ENCODE results near the gene ZBTB16. TPM values are rescaled to one million over a fixed set of nuclear protein-coding genes. Genes with fewer than 3 reads are reported as not detected.

Gene ZBTB16
- total and polyA plus RNA-seq, 2 of the 13 experiments (the other 11 are each of a cell fraction or from before 2014, with no cell fraction given): not detected

DNA sequence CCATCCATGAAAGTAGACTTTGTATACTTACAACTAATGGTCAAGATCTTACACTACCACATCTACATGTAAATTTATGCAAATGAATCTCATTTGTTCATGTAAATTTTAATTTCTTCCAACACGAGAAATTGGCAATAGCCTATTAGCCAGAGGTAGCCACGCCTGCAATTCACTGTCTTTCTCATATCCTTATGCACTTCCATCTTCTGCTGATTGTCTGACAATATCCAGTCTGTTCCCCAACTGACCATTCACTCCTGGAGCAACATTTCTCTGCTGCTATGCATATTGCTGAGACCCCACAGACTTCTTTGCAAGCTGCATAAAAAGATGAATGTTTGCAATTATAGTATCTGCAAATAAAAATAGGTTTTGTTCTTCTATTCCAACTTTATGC, 239.2 kb downstream of the ZBTB16 start:
- no peak overlapping the region for H3K4me3 ChIP-seq (replicated peaks in 1 of 3; ENCODE audit: insufficient read depth in 1 of 3, low read depth in 2 of 3, low read length in 3 of 3)
- FAIRE-seq (no peak), ATAC-seq (no peak), DNase-seq (ENCODE audit: low spot score) (no peak)
- intact Hi-C loops (cut with micrococcal nuclease; ENCODE audit: unreplicated experiment): no loop called here
- H3K4me2 ChIP-seq (ENCODE audit: low read depth, low read length): no peak overlapping the region
- CTCF ChIA-PET (ENCODE audit: low intra/inter-chr PET ratio, low total read pairs): no interaction called here
- POLR2A ChIA-PET: no interaction called here
- peaks cover 0 to 6% of the 10 kb centered on the region in 2 experiments; a peak in 1 of 5 replicates for H3K27me3 ChIP-seq (ENCODE audit: control insufficient read depth in 1 of 2, insufficient read depth in 2 of 2, low read length in 2 of 2)
- peaks cover 5% of the 10 kb centered on the region for H3K4me1 ChIP-seq (ENCODE audit: insufficient read depth, low read length)
- no peaks in the 10 kb centered on the region for H4K20me1 ChIP-seq (ENCODE audit: insufficient read depth, low read length)
- in situ Hi-C loops (cut with HindIII; ENCODE audit: extremely low pct_ligation_motif_present, low pct_unique_long_range_greater_than_20kb): no loop called here
- H2AFZ ChIP-seq (ENCODE audit: low read length): no peak overlapping the region
- H3K79me2 ChIP-seq (ENCODE audit: insufficient read depth, low read length): no peaks in the 10 kb centered on the region
- H3K9ac ChIP-seq (ENCODE audit: insufficient read depth, low read depth, low read length): no peak overlapping the region
- WGBS (ENCODE audit: low lambda C conversion rate): 0% methylated on average over 2 of the region's 2 CpGs
- BruUV-seq (replicated peaks): no TSS peak
- TF ChIP-seq ZFP36 (IDR thresholded peaks at IDR 0.05; ENCODE audit: borderline replicate concordance, low read depth, low read length, partially characterized antibody) (no peak), GATAD1 (CRISPR knock-in tag; IDR thresholded peaks at IDR 0.05) (no peak), PLRG1 (conservative IDR thresholded peaks at IDR 0.05) (no peak), KDM3A (CRISPR knock-in tag; IDR thresholded peaks at IDR 0.05; ENCODE audit: low read depth) (no peak), WIZ (CRISPR knock-in tag; IDR thresholded peaks at IDR 0.05) (no peak), ZNF530 (CRISPR knock-in tag; IDR thresholded peaks at IDR 0.05; ENCODE audit: low read depth) (no peak), TBX2 (CRISPR knock-in tag; IDR thresholded peaks at IDR 0.05; ENCODE audit: borderline replicate concordance) (no peak), XRCC5 (optimal IDR thresholded peaks at IDR 0.05; ENCODE audit: low read length) (no peak), SKI (IDR thresholded peaks at IDR 0.05; ENCODE audit: partially characterized antibody) (no peak), GABPA (IDR thresholded peaks at IDR 0.05; ENCODE audit: low read depth, low read length) (no peak), GABPA (CRISPR knock-in tag; IDR thresholded peaks at IDR 0.05; ENCODE audit: low read depth) (no peak), ZFP41 (CRISPR knock-in tag; IDR thresholded peaks at IDR 0.05; ENCODE audit: borderline replicate concordance) (no peak), MXD4 (CRISPR knock-in tag; IDR thresholded peaks at IDR 0.05) (no peak), TBP (CRISPR knock-in tag; IDR thresholded peaks at IDR 0.05) (no peak)
- TF ChIP-seq, protein P1, sequence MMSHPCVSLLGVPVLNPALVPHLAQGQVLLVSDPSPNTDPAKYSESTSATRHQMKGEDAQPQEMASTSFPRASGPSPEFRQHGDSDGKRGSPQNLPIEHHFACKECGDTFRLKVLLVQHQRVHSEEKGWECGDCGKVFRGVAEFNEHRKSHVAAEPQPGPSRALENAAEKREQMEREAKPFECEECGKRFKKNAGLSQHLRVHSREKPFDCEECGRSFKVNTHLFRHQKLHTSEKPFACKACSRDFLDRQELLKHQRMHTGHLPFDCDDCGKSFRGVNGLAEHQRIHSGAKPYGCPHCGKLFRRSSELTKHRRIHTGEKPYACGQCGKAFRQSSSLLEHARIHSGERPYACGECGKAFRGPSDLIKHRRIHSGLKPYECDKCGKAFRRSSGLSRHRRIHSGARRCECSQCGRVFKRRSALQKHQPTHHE (CRISPR knock-in tag; IDR thresholded peaks at IDR 0.05; ENCODE audit: borderline replicate concordance): no peak
- TF ChIP-seq, protein P2, sequence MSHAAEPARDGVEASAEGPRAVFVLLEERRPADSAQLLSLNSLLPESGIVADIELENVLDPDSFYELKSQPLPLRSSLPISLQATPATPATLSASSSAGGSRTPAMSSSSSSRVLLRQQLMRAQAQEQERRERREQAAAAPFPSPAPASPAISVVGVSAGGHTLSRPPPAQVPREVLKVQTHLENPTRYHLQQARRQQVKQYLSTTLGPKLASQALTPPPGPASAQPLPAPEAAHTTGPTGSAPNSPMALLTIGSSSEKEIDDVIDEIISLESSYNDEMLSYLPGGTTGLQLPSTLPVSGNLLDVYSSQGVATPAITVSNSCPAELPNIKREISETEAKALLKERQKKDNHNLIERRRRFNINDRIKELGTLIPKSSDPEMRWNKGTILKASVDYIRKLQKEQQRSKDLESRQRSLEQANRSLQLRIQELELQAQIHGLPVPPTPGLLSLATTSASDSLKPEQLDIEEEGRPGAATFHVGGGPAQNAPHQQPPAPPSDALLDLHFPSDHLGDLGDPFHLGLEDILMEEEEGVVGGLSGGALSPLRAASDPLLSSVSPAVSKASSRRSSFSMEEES (CRISPR knock-in tag; IDR thresholded peaks at IDR 0.05): no peak
- H3K36me3 ChIP-seq (replicated peaks in 1 of 2; ENCODE audit: control insufficient read depth in 1 of 2, insufficient read depth in 2 of 2, low read length in 2 of 2): no peaks in the 10 kb centered on the region
- no peak overlapping the region for H3K27ac ChIP-seq (ENCODE audit: extremely low read length, insufficient read depth, low read length)
- H3K9me3 ChIP-seq (ENCODE audit: low read length): no peaks in the 10 kb centered on the region

Other genes starting within 250 kb of the ZBTB16 start
- 34.3 and 52.0 TPM in 2 replicates for gene USP28, start 184.1 kb upstream of the ZBTB16 start, total RNA-seq (2016; rRNA removed; fragmentation: Illumina TruSeq; extraction: Trizol)
- 27.6 and 29.6 TPM in 2 replicates for gene USP28, start 184.1 kb upstream of the ZBTB16 start, polyA plus RNA-seq (2011; rRNA removed)
- 1.7 and 2.2 TPM in 2 replicates for gene HTR3B, start 154.9 kb upstream of the ZBTB16 start, total RNA-seq (2016; rRNA removed; fragmentation: Illumina TruSeq; extraction: Trizol)
- gene HTR3B, start 154.9 kb upstream of the ZBTB16 start, polyA plus RNA-seq (2011; rRNA removed): 0.05 and 0.09 TPM in 2 replicates
- gene HTR3A, start 84.6 kb upstream of the ZBTB16 start, total RNA-seq (2016; rRNA removed; fragmentation: Illumina TruSeq; extraction: Trizol): not detected in 2 replicates
- not detected in 2 replicates for gene HTR3A, start 84.6 kb upstream of the ZBTB16 start, polyA plus RNA-seq (2011; rRNA removed)
- gene NNMT, start 236.7 kb downstream of the ZBTB16 start, total RNA-seq (2016; rRNA removed; fragmentation: Illumina TruSeq; extraction: Trizol): not detected in 2 replicates
- 0.13 TPM in 1 of 2 replicates, not detected in the other for gene NNMT, start 236.7 kb downstream of the ZBTB16 start, polyA plus RNA-seq (2011; rRNA removed)

All from HepG2 (cell line).